ENCODE measurements around the gene EMC7.

EMC7 gene

GRCh38 chr15:34038023-34038870 lies 63.4 kb downstream of the EMC7 start:
- peak; percentile 85 for DNase-seq

Measured in HCEC 1CT (cell line).